Peyer's patch (tissue), 4 donors: Measurements from ENCODE around the gene KIAA0040. TPM values are rescaled to one million over a fixed set of nuclear protein-coding genes. Genes with fewer than 3 reads are reported as not detected.

Experiments
- DNase-seq, 3 donors: peaks; one replicate each; pipeline ENCODE4 v3.0.0-alpha.2; 2017 to 2019
- H3K27ac ChIP-seq, 4 donors: fragments of 200-600 bp; sonication (generic); one replicate each; pipeline ENCODE4 v1.5.1; 2016 to 2019
- H3K27me3 ChIP-seq, 2 donors: fragments of 200-600 bp; sonication (generic); one replicate each; pipeline ENCODE4 v1.5.1; 2019
- H3K36me3 ChIP-seq, 3 donors: fragments of 200-600 bp; sonication (generic); one replicate each; pipeline ENCODE4 v1.5.1; 2016 to 2019
- H3K4me1 ChIP-seq, 4 donors: fragments of 200-600 bp; sonication (generic); one replicate each; pipeline ENCODE4 v1.5.1; 2016 to 2019
- H3K4me3 ChIP-seq, 4 donors: fragments of 200-600 bp; sonication (generic); 1 replicate in 3 of 4; 2 replicates in 1 of 4; pipeline ENCODE4 v1.5.1; 2016 to 2019; ENCODE audit warnings: mild to moderate bottlenecking in 1 of 4
- H3K9me3 ChIP-seq, 4 donors: fragments of 200-600 bp; sonication (generic); one replicate each; pipeline ENCODE4 v1.5.1; 2016 to 2019; ENCODE audit warnings: mild to moderate bottlenecking in 1 of 4
- CTCF ChIP-seq, 6 experiments: fragments of 450-650 bp in 4 of 6; fragments of 200-600 bp in 2 of 6; sonication (generic) in 1 of 6; IDR thresholded peaks; one replicate each; pipeline ENCODE4 v1.5.1; 2017 to 2019; ENCODE audit warnings: antibody characterized with exemption in 6 of 6, mild to moderate bottlenecking in 3 of 6, moderate library complexity in 1 of 6
- POLR2A ChIP-seq, 2 donors: fragments of 450-650 bp; IDR thresholded peaks; one replicate each; pipeline ENCODE4 v1.5.1; 2017; ENCODE audit warnings: antibody characterized with exemption in 2 of 2, mild to moderate bottlenecking in 2 of 2, moderate library complexity in 2 of 2
- total RNA-seq, 4 donors: library from RNA; depleted of rRNA; stranded (reverse); fragments of >200 nt; gene quantifications; one replicate each; pipeline ENCODE4 v1.1.0, GENCODE V29; 2016

Gene KIAA0040
- total RNA-seq, 4 donors from 2014 or later = 9.7 to 52.8 (median 10.3) TPM

- TF ChIP-seq CTCF (IDR thresholded peaks at IDR 0.05) (no peak), POLR2A (IDR thresholded peaks at IDR 0.05) (no peak)
- H3K4me3 ChIP-seq = no peak overlapping the region
- peaks cover 0 to 7% (median 2%) of the 10 kb centered on the region in 4 donors for H3K4me1 ChIP-seq
- no peak overlapping the region for H3K27ac ChIP-seq
- peaks cover 0 to 23% (median 0%) of the 10 kb centered on the region in 3 donors for H3K36me3 ChIP-seq
- no peak for DNase-seq
- no peaks in the 10 kb centered on the region for H3K27me3 ChIP-seq
- H3K9me3 ChIP-seq = no peaks in the 10 kb centered on the region
Measured at GRCh38 chr1:175176246-175176645, 16.3 kb downstream of the KIAA0040 start.

- H3K27ac ChIP-seq = no peak overlapping the region
- H3K9me3 ChIP-seq = no peaks in the 10 kb centered on the region
- no peak for TF ChIP-seq CTCF (IDR thresholded peaks at IDR 0.05)
- TF ChIP-seq POLR2A (IDR thresholded peaks at IDR 0.05) = no peak
- no peak for DNase-seq
- H3K4me1 ChIP-seq = peaks cover 0 to 9% (median 3%) of the 10 kb centered on the region in 4 donors
- H3K4me3 ChIP-seq = no peak overlapping the region
- H3K27me3 ChIP-seq = no peaks in the 10 kb centered on the region
- peaks cover 0 to 23% (median 0%) of the 10 kb centered on the region in 3 donors for H3K36me3 ChIP-seq
Measured at GRCh38 chr1:175174309-175175102, 18.1 kb downstream of the KIAA0040 start.

GRCh38 chr1:175173531-175173930 lies 19.0 kb downstream of the KIAA0040 start:
- Histone ChIP-seq H3K27me3 (no peaks in the 10 kb centered on the region), H3K9me3 (no peaks in the 10 kb centered on the region), H3K4me3 (no peak overlapping the region), H3K4me1 (peaks cover 0 to 9% (median 3%) of the 10 kb centered on the region in 4 donors), H3K36me3 (peaks cover 0 to 23% (median 0%) of the 10 kb centered on the region in 3 donors), H3K27ac (no peak overlapping the region)
- no peak for TF ChIP-seq CTCF (IDR thresholded peaks at IDR 0.05)
- TF ChIP-seq POLR2A (IDR thresholded peaks at IDR 0.05) = no peak
- DNase-seq = no peak

- peaks cover 0 to 9% (median 3%) of the 10 kb centered on the region in 4 donors for H3K4me1 ChIP-seq
- peaks cover 0 to 15% (median 0%) of the 10 kb centered on the region in 3 donors for H3K36me3 ChIP-seq
- no peak overlapping the region for H3K27ac ChIP-seq
- no peaks in the 10 kb centered on the region for H3K27me3 ChIP-seq
- H3K4me3 ChIP-seq = no peak overlapping the region
- TF ChIP-seq CTCF (IDR thresholded peaks at IDR 0.05) = no peak
- TF ChIP-seq POLR2A (IDR thresholded peaks at IDR 0.05) = no peak
- DNase-seq = no peak
- H3K9me3 ChIP-seq = no peaks in the 10 kb centered on the region
Measured at GRCh38 chr1:175172503-175172902, 20.1 kb downstream of the KIAA0040 start.

- TF ChIP-seq CTCF (IDR thresholded peaks at IDR 0.05) (no peak), POLR2A (IDR thresholded peaks at IDR 0.05) (no peak)
- no peak for DNase-seq
- H3K9me3 ChIP-seq = no peaks in the 10 kb centered on the region
Measured at GRCh38 chr1:175171036-175171913, 21.3 kb downstream of the KIAA0040 start.

More at GRCh38 chr1:175171036-175171913, 21.3 kb downstream of the KIAA0040 start:
- H3K4me1 ChIP-seq = peaks cover 0 to 9% (median 3%) of the 10 kb centered on the region in 4 donors
- no peaks in the 10 kb centered on the region for H3K27me3 ChIP-seq
- no peak overlapping the region for H3K4me3 ChIP-seq
- H3K36me3 ChIP-seq = peaks cover 0 to 12% (median 0%) of the 10 kb centered on the region in 3 donors
- H3K27ac ChIP-seq = no peak overlapping the region
